Urothelium cell line (cell line): ENCODE data around the gene SRSF7.
"Not testable (repeated sequence)": the region's sequence is repeated elsewhere in the genome, so short reads cannot be mapped to it uniquely, and the experiment has no call there.

ENCODE experiments used
- DNase-seq: peaks from one replicate; pipeline ENCODE4 v3.0.0; 2011; ENCODE audit warnings: low spot score, mixed read lengths
- FAIRE-seq: peaks from 2 replicates; lab custom pipeline; 2011; peaks lifted over from hg19 to GRCh38; lab: Jason Lieb, UNC

Gene SRSF7

DNA sequence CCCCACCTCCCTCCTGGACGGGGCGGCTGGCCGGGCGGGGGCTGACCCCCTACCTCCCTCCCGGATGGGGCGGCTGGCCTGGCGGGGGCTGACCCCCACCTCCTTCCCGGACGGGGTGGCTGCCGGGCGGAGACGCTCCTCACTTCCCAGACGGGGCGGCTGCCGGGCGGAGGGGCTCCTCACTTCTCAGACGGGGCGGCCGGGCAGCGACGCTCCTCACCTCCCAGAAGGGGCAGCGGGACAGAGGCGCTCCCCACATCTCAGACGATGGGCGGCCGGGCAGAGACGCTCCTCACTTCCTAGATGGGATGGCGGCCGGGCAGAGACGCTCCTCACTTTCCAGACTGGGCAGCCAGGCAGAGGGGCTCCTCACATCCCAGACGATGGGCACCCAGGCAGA lies 4.7 kb upstream of the SRSF7 start:
- not testable (repeated sequence) for DNase-seq, FAIRE-seq

GRCh38 chr2:38754506-38754905 lies 3.3 kb upstream of the SRSF7 start:
- DNase-seq, result no peak
- no peak for FAIRE-seq

DNA sequence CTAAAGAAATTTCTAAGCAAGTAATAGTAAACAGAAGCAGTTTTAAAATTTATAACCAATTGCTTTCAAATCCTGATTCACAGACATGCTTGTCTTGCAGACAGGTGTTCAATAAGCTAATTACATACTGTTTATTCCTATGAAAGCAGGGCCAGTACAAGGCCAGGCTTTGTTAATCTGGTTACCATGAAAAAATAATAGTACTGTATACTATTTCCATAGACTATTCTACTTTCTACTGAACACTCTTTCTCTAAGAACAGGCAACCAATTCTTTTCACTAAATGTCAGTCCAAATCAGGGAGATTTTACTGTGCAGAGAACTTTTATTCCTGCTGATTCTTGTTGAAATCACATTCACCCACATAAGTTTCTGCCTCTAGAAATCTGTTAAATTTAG lies 2.9 kb upstream of the SRSF7 start:
- FAIRE-seq, result no peak
- DNase-seq, result no peak

- DNase-seq, result no peak
- FAIRE-seq, result no peak
Observed at GRCh38 chr2:38751596-38752410, 642 bp upstream of the SRSF7 start.

- DNase-seq (peak; percentile 71), FAIRE-seq (no peak)
Observed at GRCh38 chr2:38750011-38750890, 910 bp downstream of the SRSF7 start.

DNA sequence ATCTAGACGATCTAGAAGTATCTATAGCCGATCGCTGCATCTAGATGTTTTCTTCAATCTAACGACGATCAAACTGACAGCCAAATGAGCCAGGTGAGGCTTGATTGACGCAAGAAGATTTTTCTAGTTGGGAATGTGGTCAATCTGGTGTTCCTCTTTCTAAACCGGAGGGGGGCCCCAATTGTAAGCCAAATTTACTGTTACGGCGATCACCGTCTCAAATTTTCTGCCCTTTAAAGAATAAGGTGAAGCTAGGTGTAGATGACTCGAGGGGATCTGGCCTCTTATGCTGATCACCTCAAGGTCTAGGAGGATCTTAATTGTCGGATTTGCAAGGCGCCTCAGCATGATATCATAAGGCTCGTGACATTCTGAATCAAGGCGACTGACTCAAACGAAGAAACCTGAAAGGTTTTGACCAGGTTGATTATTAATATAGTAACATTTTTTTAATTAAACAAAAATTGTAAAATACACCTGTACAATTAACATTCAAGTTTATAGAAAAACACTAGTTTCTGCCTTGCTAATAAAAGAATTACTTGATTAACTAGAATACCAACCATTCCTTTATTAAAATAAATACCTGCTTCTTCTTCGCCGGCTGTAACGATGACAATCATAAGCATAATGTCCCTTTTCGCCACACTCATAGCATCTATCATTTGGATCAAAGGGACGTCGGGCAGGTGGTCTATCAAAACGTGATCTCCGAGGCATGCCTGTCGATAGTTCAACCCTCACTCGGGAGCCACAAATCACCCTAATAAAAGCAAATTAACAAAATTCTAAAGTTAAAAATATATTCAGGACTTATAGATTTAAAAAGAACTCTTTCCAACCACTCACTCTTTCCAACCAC lies 2.0 kb downstream of the SRSF7 start:
- DNase-seq (no peak), FAIRE-seq (no peak)

GRCh38 chr2:38748391-38748790 lies 2.8 kb downstream of the SRSF7 start:
- FAIRE-seq (no peak), DNase-seq (no peak)

DNA sequence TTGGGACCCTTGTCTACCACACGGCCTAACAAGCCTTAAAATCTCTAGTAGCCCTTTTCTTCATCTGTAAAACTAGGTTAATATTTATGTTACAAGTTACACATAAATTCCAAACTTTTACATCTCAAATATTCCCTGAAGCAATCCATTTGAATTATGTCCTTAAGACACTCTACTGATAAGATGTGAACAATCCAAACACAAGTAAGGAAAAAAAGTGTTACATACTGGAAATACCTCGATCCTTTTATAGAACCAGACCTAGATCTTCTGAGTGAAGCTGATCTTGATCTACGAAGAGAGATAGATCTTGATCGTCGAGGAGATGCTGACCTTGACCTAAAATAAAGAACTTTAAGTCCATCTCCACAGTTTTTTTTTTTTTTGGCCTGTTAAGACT lies 3.3 kb downstream of the SRSF7 start:
- no peak for DNase-seq
- FAIRE-seq, result no peak

- DNase-seq (no peak), FAIRE-seq (no peak)
Observed at GRCh38 chr2:38747007-38747424, 4.1 kb downstream of the SRSF7 start.

GRCh38 chr2:38745267-38745666 lies 5.9 kb downstream of the SRSF7 start:
- DNase-seq (no peak), FAIRE-seq (no peak)

GRCh38 chr2:38744399-38744780 lies 6.8 kb downstream of the SRSF7 start:
- FAIRE-seq (no peak), DNase-seq (no peak)

GRCh38 chr2:38743672-38744398 lies 7.3 kb downstream of the SRSF7 start:
- DNase-seq, result no peak
- no peak for FAIRE-seq

DNA sequence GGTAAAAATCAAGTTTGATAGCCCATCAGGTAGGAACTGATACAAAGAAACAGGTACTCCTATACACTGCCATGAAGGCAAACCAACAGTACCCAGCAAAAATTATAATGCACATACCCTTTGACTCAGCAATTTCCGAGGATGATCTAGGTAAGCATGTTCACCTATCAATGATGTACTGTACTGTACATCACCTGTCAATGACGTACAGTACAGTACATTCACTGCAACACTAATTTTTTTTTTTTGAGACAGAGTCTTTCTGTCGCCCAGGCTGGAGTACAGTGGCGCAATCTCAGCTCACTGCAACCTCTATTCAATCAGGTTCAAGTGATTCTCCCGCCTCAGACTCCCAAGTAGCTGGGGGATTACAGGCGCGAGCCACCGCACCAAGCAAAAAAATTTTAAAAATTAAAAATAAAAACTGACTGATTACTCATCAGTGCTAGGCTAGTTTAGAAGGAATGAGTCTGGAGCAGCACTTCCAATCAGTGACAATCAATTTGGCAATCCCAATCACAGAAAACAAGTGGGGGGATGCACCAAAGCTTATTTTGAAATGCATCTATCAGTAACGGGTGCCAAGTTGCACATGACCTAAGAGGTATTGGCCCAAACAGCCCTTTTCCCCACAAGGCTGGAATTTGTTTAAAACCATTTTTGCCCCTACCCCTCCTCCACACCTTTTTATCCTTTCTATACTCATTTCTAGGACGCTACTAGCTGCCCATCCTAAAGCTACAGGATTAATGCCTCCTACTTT lies 8.2 kb downstream of the SRSF7 start:
- FAIRE-seq, result no peak
- no peak for DNase-seq

GRCh38 chr2:38740851-38741731 lies 10.1 kb downstream of the SRSF7 start:
- peak; percentile 43 for DNase-seq

DNA sequence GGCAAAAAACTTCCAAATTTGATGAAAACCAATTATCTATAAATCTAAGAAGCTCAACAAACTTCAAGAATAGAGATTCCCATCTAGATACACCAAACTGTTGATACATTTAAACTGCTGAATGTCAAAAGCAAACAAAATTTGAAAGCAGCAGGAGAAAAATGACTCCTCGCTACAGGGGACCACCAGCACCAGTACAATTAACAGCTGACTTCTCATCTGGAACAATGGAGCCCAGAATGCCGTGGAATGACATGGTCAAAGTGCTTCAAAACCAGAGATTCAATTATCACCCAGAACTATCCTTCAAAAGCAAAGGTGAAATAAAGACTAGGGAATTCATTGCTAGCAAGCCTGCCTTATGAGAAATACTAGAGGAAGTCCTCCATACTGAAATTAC lies 11.6 kb downstream of the SRSF7 start:
- no peak for DNase-seq
- no peak for FAIRE-seq

More at GRCh38 chr2:38740851-38741731, 10.1 kb downstream of the SRSF7 start:
- FAIRE-seq, result no peak

DNA sequence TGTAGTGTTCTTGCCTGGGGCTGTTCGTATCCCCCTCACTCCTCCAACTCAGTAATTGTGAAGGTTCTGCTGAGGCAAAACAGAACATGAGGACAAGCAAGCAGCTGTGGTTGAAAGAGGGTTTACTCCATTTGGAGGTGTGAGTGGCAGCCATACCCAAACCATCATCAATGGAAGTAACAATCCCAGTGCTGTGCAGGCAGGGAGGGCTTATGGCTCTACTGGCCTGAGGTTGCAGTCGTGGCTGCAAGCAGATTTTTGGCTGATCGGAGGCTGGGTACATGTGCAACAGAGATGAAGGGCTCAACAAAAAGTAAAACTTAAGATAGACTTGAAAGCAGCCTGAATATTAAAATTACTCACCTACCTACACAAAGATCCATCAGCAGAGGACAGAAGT lies 13.2 kb downstream of the SRSF7 start:
- DNase-seq (no peak), FAIRE-seq (no peak)

DNA sequence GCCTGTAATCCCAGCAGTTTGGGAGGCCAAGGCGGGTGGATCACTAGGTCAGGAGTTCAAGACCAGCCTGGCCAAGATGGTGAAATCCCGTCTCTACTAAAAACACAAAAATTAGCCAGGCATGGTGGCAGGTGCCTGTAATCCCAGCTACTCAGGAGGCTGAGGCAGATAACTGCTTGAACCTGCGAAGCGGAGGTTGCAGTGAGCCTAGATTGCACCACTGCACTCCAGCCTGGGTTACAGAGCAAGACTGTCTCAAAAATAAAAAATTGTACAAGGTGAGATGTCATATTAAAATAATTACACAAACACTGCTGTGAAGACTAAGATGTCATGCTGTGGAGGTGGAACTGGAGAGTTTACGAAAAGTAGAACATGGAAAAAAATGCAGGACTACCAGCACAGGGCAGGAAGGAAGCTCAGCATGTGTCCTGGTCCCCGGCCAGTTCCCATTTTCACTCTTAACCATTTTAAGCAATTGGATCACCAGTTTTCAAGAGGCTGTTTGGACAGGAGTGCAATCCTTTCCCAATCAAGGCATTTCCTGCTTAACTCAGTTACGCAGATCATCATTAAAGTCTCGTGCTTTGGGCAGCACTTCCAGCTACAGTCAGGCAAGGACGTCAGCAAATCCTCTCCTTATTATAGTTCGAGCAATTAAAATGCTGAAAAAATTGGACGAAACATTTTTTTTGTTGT lies 14.0 kb downstream of the SRSF7 start:
- FAIRE-seq, DNase-seq: not testable (repeated sequence)

- FAIRE-seq (no peak), DNase-seq (no peak)
Observed at GRCh38 chr2:38735999-38736320, 15.2 kb downstream of the SRSF7 start.
